Esophagus muscularis mucosa (tissue), 4 donors: ENCODE data around the gene SMPX. TPM values are rescaled to one million over a fixed set of nuclear protein-coding genes. Genes with fewer than 3 reads are reported as not detected.
A peak's percentile ranks its signal among the peaks of the same experiment; 100 is the strongest.

Experiments
- DNase-seq: peaks from one replicate; pipeline ENCODE4 v3.0.0-alpha.2; 2017; ENCODE audit errors: extremely low spot score
- H3K27ac ChIP-seq, 4 donors: fragments of 200-600 bp; sonication (generic); replicated peaks in 1 of 4; 1 replicate in 3 of 4; 2 replicates in 1 of 4; pipeline ENCODE4 v1.5.1; 2016 to 2019; ENCODE audit warnings: mild to moderate bottlenecking in 1 of 4
- H3K27me3 ChIP-seq, 4 donors: fragments of 200-600 bp; sonication (generic); one replicate each; pipeline versions ENCODE4 v1.5.1 to v1.6.0; 2016 to 2019
- H3K36me3 ChIP-seq, 4 donors: fragments of 200-600 bp; sonication (generic); one replicate each; pipeline ENCODE4 v1.5.1; 2016 to 2019
- H3K4me1 ChIP-seq, 4 donors: fragments of 200-600 bp; sonication (generic); one replicate each; pipeline ENCODE4 v1.5.1; 2016 to 2019
- H3K4me3 ChIP-seq, 4 donors: fragments of 200-600 bp; sonication (generic); 1 replicate in 2 of 4; 2 replicates in 2 of 4; pipeline ENCODE4 v1.5.1; 2016 to 2019; ENCODE audit warnings: mild to moderate bottlenecking in 4 of 4, moderate library complexity in 1 of 4
- H3K9me3 ChIP-seq, 4 donors: fragments of 200-600 bp; sonication (generic); 1 replicate in 3 of 4; 2 replicates in 1 of 4; pipeline ENCODE4 v1.5.1; 2016 to 2019
- EP300 ChIP-seq: sonication (generic); formaldehyde crosslinking; IDR thresholded peaks from one replicate; pipeline ENCODE4 v1.6.1; 2017; ENCODE audit warnings: antibody characterized with exemption
- POLR2A ChIP-seq: fragments of 450-650 bp; IDR thresholded peaks from one replicate; pipeline ENCODE4 v1.6.1; 2017; ENCODE audit warnings: antibody characterized with exemption, moderate library complexity, mild to moderate bottlenecking, low read depth
- POLR2AphosphoS5 ChIP-seq, 2 donors: sonication (generic); formaldehyde crosslinking; IDR thresholded peaks; one replicate each; pipeline ENCODE4 v1.6.1; 2017; ENCODE audit warnings: antibody characterized with exemption in 2 of 2
- WGBS: methylation state at CpG from one replicate; pipeline ENCODE4 v1.1.5; 2018; 5-methylcytosine and 5-hydroxymethylcytosine counted together
- intact Hi-C: fragments of 100-400 bp; cut with DNase I; formaldehyde crosslinking; loops from one replicate; pipeline ENCODE4 v1.15.1; 2023
- total RNA-seq, 4 donors: library from RNA; depleted of rRNA; stranded (reverse); fragments of >200 nt; gene quantifications; one replicate each; pipeline versions ENCODE4 v1.1.0 to v1.2.1, GENCODE V29; 2016
- TF ChIP-seq, protein P1 (sequence below), 3 experiments: fragments of 200-600 bp in 2 of 3; fragments of 450-650 bp in 1 of 3; sonication (generic) in 2 of 3; IDR thresholded peaks; one replicate each; pipeline ENCODE4 v1.5.1; 2017 to 2019; ENCODE audit warnings: antibody characterized with exemption in 3 of 3, mild to moderate bottlenecking in 2 of 3, moderate library complexity in 1 of 3

SMPX gene
- total RNA-seq, 4 donors from 2014 or later, result 24.4 to 42.8 (median 31.3) TPM

DNA sequence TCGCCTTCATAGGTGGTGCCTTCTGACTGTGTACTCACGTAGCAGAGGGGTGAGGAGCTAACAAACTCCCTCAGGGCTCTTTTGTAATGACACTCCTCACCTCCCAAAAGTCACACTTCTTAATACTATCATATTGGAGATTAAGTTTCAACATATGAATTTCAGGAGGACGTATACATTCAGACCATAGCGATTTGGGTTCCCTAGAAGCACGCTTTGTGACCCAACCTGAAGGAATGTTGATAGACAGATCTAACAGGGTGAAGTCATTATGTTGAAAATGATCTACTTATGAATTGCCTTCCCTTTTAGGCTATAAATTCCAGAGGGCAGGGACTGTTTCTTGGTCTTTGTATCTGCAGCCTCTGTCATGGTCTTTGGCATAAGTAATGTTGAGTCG is 96.6 kb downstream of the SMPX start:
- H3K27me3 ChIP-seq, result peaks cover 0 to 16% (median 0%) of the 10 kb centered on the region in 4 donors
- TF ChIP-seq POLR2A, result no peak
- no peak for TF ChIP-seq POLR2AphosphoS5 (IDR thresholded peaks at IDR 0.05)
- no peak for TF ChIP-seq EP300
- TF ChIP-seq, protein P1, sequence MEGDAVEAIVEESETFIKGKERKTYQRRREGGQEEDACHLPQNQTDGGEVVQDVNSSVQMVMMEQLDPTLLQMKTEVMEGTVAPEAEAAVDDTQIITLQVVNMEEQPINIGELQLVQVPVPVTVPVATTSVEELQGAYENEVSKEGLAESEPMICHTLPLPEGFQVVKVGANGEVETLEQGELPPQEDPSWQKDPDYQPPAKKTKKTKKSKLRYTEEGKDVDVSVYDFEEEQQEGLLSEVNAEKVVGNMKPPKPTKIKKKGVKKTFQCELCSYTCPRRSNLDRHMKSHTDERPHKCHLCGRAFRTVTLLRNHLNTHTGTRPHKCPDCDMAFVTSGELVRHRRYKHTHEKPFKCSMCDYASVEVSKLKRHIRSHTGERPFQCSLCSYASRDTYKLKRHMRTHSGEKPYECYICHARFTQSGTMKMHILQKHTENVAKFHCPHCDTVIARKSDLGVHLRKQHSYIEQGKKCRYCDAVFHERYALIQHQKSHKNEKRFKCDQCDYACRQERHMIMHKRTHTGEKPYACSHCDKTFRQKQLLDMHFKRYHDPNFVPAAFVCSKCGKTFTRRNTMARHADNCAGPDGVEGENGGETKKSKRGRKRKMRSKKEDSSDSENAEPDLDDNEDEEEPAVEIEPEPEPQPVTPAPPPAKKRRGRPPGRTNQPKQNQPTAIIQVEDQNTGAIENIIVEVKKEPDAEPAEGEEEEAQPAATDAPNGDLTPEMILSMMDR (IDR thresholded peaks at IDR 0.05), result no peak

DNA sequence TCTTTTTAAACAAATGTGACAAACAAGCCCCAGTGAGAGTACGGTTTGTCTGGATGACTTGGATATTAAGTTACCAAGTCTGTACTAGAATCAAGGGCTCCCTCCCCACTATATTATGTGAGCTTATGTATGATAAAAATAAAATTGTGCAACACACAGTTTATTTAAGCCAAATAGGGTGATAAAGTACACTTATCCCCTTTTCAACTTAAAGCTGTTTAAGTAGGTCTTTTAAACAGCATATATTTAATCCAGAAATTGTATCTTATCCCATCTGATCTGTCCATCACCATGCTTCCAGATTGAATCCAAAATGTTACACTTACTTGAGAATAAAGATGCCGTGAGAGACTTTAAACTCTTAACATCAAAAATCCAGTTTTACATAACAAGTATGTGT is 97.8 kb downstream of the SMPX start:
- TF ChIP-seq POLR2A (no peak), POLR2AphosphoS5 (IDR thresholded peaks at IDR 0.05) (no peak), EP300 (no peak)
- TF ChIP-seq, protein P1 (IDR thresholded peaks at IDR 0.05), result no peak
- H3K4me1 ChIP-seq, result peaks cover 0 to 14% (median 0%) of the 10 kb centered on the region in 4 donors
- intact Hi-C loops, result no loop called here
- 88% methylated on average over 2 of the region's 2 CpGs for WGBS
- H3K9me3 ChIP-seq, result no peaks in the 10 kb centered on the region
- no peaks in the 10 kb centered on the region for H3K36me3 ChIP-seq
- no peak overlapping the region for H3K27ac ChIP-seq
- H3K4me3 ChIP-seq, result no peak overlapping the region
- DNase-seq, result no peak
- peaks cover 0 to 16% (median 0%) of the 10 kb centered on the region in 4 donors for H3K27me3 ChIP-seq

More for the DNA sequence above, 96.6 kb downstream of the SMPX start:
- 70% methylated on average over 6 of the region's 6 CpGs for WGBS
- no peaks in the 10 kb centered on the region for H3K9me3 ChIP-seq
- H3K36me3 ChIP-seq, result no peaks in the 10 kb centered on the region
- H3K27ac ChIP-seq, result no peak overlapping the region
- H3K4me3 ChIP-seq, result no peak overlapping the region
- no peak for DNase-seq
- H3K4me1 ChIP-seq, result peaks cover 0 to 14% (median 0%) of the 10 kb centered on the region in 4 donors
- intact Hi-C loops, result no loop called here

DNA sequence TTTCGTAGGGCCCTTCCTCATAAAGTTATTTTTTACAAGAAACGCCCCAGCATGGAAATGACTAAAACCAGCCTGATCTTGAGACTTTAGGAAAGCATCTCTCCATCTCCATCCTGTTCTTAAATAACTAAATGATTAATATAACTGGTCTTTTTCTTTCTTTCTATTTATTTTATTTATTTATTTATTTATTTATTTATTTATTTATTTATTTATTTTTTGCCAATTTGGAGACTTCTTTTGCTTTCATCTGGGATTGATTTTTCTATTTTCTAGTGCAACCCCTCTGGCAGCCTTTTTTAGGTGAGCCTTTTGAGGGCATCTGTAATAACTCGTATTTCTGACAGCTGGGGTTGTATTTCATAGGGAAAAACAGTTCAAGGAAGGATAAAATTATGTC is 98.6 kb downstream of the SMPX start:
- DNase-seq, result no peak
- intact Hi-C loops, result no loop called here
- H3K27ac ChIP-seq, result no peak overlapping the region
- peaks cover 0 to 16% (median 0%) of the 10 kb centered on the region in 4 donors for H3K27me3 ChIP-seq
- H3K4me3 ChIP-seq, result no peak overlapping the region
- TF ChIP-seq POLR2AphosphoS5 (IDR thresholded peaks at IDR 0.05) (no peak), EP300 (no peak), POLR2A (no peak)
- TF ChIP-seq, protein P1 (IDR thresholded peaks at IDR 0.05), result no peak
- H3K36me3 ChIP-seq, result no peaks in the 10 kb centered on the region
- H3K9me3 ChIP-seq, result no peaks in the 10 kb centered on the region
- peaks cover 0 to 14% (median 0%) of the 10 kb centered on the region in 4 donors for H3K4me1 ChIP-seq
- 74% methylated on average over 3 of the region's 3 CpGs for WGBS

DNA sequence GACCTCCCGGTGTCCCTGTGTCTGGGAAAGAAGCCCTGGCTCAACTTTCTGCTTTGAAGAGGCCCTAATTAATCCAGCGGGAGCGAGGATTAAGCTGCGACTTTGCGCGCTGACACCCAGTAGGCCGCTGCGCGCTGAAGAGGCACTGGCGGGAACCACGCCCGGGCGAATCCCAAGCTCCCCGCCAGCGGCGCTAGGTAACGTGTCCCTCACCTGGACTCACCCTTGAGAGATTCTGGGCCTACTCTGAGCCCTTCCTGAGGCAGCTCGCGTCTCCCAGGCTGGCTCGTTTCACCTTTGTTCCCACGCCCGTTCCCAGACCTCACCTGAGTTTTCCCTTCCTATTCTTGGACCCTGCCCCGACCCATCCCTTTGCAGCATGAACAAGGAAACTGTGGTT is 99.2 kb downstream of the SMPX start:
- H3K9me3 ChIP-seq, result no peaks in the 10 kb centered on the region
- H3K27me3 ChIP-seq, result peaks cover 0 to 16% (median 0%) of the 10 kb centered on the region in 4 donors
- TF ChIP-seq POLR2AphosphoS5 (IDR thresholded peaks at IDR 0.05), result no peak
- TF ChIP-seq EP300, result no peak
- no peak for TF ChIP-seq POLR2A
- TF ChIP-seq, protein P1 (IDR thresholded peaks at IDR 0.05), result no peak
- intact Hi-C loops, result no loop called here
- 66% methylated on average over 16 of the region's 23 CpGs for WGBS
- peaks cover 0 to 14% (median 0%) of the 10 kb centered on the region in 4 donors for H3K4me1 ChIP-seq
- H3K27ac ChIP-seq, result no peak overlapping the region
- DNase-seq, result no peak
- H3K36me3 ChIP-seq, result no peaks in the 10 kb centered on the region
- H3K4me3 ChIP-seq, result peak overlapping the region; percentile 44 to 52 (median 45)
